ENCODE measurements around the gene TMEM131L.

Gene TMEM131L

GRCh38 chr4:153620352-153620751 lies 154.2 kb downstream of the TMEM131L start:
- H3K4me1 ChIP-seq (ENCODE audit: control insufficient read depth in 5 of 5, insufficient read depth in 5 of 5, low read length in 5 of 5) = peaks cover 0 to 10% (median 7%) of the 10 kb centered on the region in 5 donors
- no peak overlapping the region for H3K9ac ChIP-seq (ENCODE audit: low read length in 5 of 5)
- no peaks in the 10 kb centered on the region for H3K27me3 ChIP-seq (ENCODE audit: control insufficient read depth in 5 of 5, insufficient read depth in 4 of 5, low read length in 5 of 5)
- no peak overlapping the region for H3K27ac ChIP-seq (ENCODE audit: low read depth, low read length)
- no peak overlapping the region for H3K4me3 ChIP-seq (ENCODE audit: low read depth in 1 of 5, low read length in 5 of 5)
- H3K36me3 ChIP-seq (ENCODE audit: control insufficient read depth in 5 of 5, insufficient read depth in 5 of 5, low read length in 5 of 5) = peaks cover 36 to 74% (median 65%) of the 10 kb centered on the region in 5 donors
- H3K9me3 ChIP-seq (ENCODE audit: control insufficient read depth in 5 of 5, low read length in 5 of 5) = no peaks in the 10 kb centered on the region

- Histone ChIP-seq H3K27me3 (ENCODE audit: control insufficient read depth in 5 of 5, insufficient read depth in 4 of 5, low read length in 5 of 5) (no peaks in the 10 kb centered on the region), H3K27ac (ENCODE audit: low read depth, low read length) (no peak overlapping the region), H3K9ac (ENCODE audit: low read length in 5 of 5) (no peak overlapping the region), H3K9me3 (ENCODE audit: control insufficient read depth in 5 of 5, low read length in 5 of 5) (no peaks in the 10 kb centered on the region), H3K36me3 (ENCODE audit: control insufficient read depth in 5 of 5, insufficient read depth in 5 of 5, low read length in 5 of 5) (peaks cover 42 to 78% (median 67%) of the 10 kb centered on the region in 5 donors), H3K4me1 (ENCODE audit: control insufficient read depth in 5 of 5, insufficient read depth in 5 of 5, low read length in 5 of 5) (peaks cover 0 to 10% (median 7%) of the 10 kb centered on the region in 5 donors), H3K4me3 (ENCODE audit: low read depth in 1 of 5, low read length in 5 of 5) (no peak overlapping the region)
Measured at GRCh38 chr4:153622093-153622492, 155.9 kb downstream of the TMEM131L start.

- no peak overlapping the region for H3K27ac ChIP-seq (ENCODE audit: low read depth, low read length)
- no peaks in the 10 kb centered on the region for H3K27me3 ChIP-seq (ENCODE audit: control insufficient read depth in 5 of 5, insufficient read depth in 4 of 5, low read length in 5 of 5)
Measured at GRCh38 chr4:153622778-153623240, 156.6 kb downstream of the TMEM131L start.

GRCh38 chr4:153623491-153623890 lies 157.3 kb downstream of the TMEM131L start:
- Histone ChIP-seq H3K27ac (ENCODE audit: low read depth, low read length) (no peak overlapping the region), H3K9ac (ENCODE audit: low read length in 5 of 5) (no peak overlapping the region), H3K4me3 (ENCODE audit: low read depth in 1 of 5, low read length in 5 of 5) (no peak overlapping the region), H3K4me1 (ENCODE audit: control insufficient read depth in 5 of 5, insufficient read depth in 5 of 5, low read length in 5 of 5) (peaks cover 0 to 10% (median 7%) of the 10 kb centered on the region in 5 donors), H3K27me3 (ENCODE audit: control insufficient read depth in 5 of 5, insufficient read depth in 4 of 5, low read length in 5 of 5) (no peaks in the 10 kb centered on the region), H3K9me3 (ENCODE audit: control insufficient read depth in 5 of 5, low read length in 5 of 5) (no peaks in the 10 kb centered on the region), H3K36me3 (ENCODE audit: control insufficient read depth in 5 of 5, insufficient read depth in 5 of 5, low read length in 5 of 5) (peaks cover 39 to 79% (median 72%) of the 10 kb centered on the region in 5 donors)

More at GRCh38 chr4:153622778-153623240, 156.6 kb downstream of the TMEM131L start:
- H3K4me1 ChIP-seq (ENCODE audit: control insufficient read depth in 5 of 5, insufficient read depth in 5 of 5, low read length in 5 of 5) = peaks cover 0 to 10% (median 7%) of the 10 kb centered on the region in 5 donors
- H3K36me3 ChIP-seq (ENCODE audit: control insufficient read depth in 5 of 5, insufficient read depth in 5 of 5, low read length in 5 of 5) = peaks cover 38 to 79% (median 71%) of the 10 kb centered on the region in 5 donors
- no peaks in the 10 kb centered on the region for H3K9me3 ChIP-seq (ENCODE audit: control insufficient read depth in 5 of 5, low read length in 5 of 5)
- no peak overlapping the region for H3K4me3 ChIP-seq (ENCODE audit: low read depth in 1 of 5, low read length in 5 of 5)
- no peak overlapping the region for H3K9ac ChIP-seq (ENCODE audit: low read length in 5 of 5)

GRCh38 chr4:153628796-153629315 lies 162.7 kb downstream of the TMEM131L start:
- no peaks in the 10 kb centered on the region for H3K9me3 ChIP-seq (ENCODE audit: control insufficient read depth in 5 of 5, low read length in 5 of 5)
- H3K27me3 ChIP-seq (ENCODE audit: control insufficient read depth in 5 of 5, insufficient read depth in 4 of 5, low read length in 5 of 5) = no peaks in the 10 kb centered on the region
- H3K36me3 ChIP-seq (ENCODE audit: control insufficient read depth in 5 of 5, insufficient read depth in 5 of 5, low read length in 5 of 5) = peaks cover 30 to 95% (median 88%) of the 10 kb centered on the region in 5 donors

GRCh38 chr4:153629776-153630175 lies 163.6 kb downstream of the TMEM131L start:
- Histone ChIP-seq H3K9ac (ENCODE audit: low read length in 5 of 5) (no peak overlapping the region), H3K27me3 (ENCODE audit: control insufficient read depth in 5 of 5, insufficient read depth in 4 of 5, low read length in 5 of 5) (no peaks in the 10 kb centered on the region), H3K4me1 (ENCODE audit: control insufficient read depth in 5 of 5, insufficient read depth in 5 of 5, low read length in 5 of 5) (peaks cover 0 to 10% (median 3%) of the 10 kb centered on the region in 5 donors), H3K9me3 (ENCODE audit: control insufficient read depth in 5 of 5, low read length in 5 of 5) (no peaks in the 10 kb centered on the region), H3K27ac (ENCODE audit: low read depth, low read length) (no peak overlapping the region), H3K4me3 (ENCODE audit: low read depth in 1 of 5, low read length in 5 of 5) (no peak overlapping the region), H3K36me3 (ENCODE audit: control insufficient read depth in 5 of 5, insufficient read depth in 5 of 5, low read length in 5 of 5) (peaks cover 39 to 96% (median 90%) of the 10 kb centered on the region in 5 donors)

More at GRCh38 chr4:153628796-153629315, 162.7 kb downstream of the TMEM131L start:
- Histone ChIP-seq H3K4me1 (ENCODE audit: control insufficient read depth in 5 of 5, insufficient read depth in 5 of 5, low read length in 5 of 5) (peaks cover 0 to 10% (median 3%) of the 10 kb centered on the region in 5 donors), H3K9ac (ENCODE audit: low read length in 5 of 5) (no peak overlapping the region), H3K27ac (ENCODE audit: low read depth, low read length) (no peak overlapping the region), H3K4me3 (ENCODE audit: low read depth in 1 of 5, low read length in 5 of 5) (no peak overlapping the region)

GRCh38 chr4:153634738-153635353 lies 168.7 kb downstream of the TMEM131L start:
- Histone ChIP-seq H3K9me3 (ENCODE audit: control insufficient read depth in 5 of 5, low read length in 5 of 5) (no peaks in the 10 kb centered on the region), H3K9ac (ENCODE audit: low read length in 5 of 5) (no peak overlapping the region), H3K36me3 (ENCODE audit: control insufficient read depth in 5 of 5, insufficient read depth in 5 of 5, low read length in 5 of 5) (peaks cover 25 to 79% (median 67%) of the 10 kb centered on the region in 5 donors), H3K27ac (ENCODE audit: low read depth, low read length) (no peak overlapping the region), H3K27me3 (ENCODE audit: control insufficient read depth in 5 of 5, insufficient read depth in 4 of 5, low read length in 5 of 5) (no peaks in the 10 kb centered on the region), H3K4me1 (ENCODE audit: control insufficient read depth in 5 of 5, insufficient read depth in 5 of 5, low read length in 5 of 5) (peaks cover 0 to 14% (median 3%) of the 10 kb centered on the region in 5 donors), H3K4me3 (ENCODE audit: low read depth in 1 of 5, low read length in 5 of 5) (no peak overlapping the region)

- H3K9me3 ChIP-seq (ENCODE audit: control insufficient read depth in 5 of 5, low read length in 5 of 5) = no peaks in the 10 kb centered on the region
- no peaks in the 10 kb centered on the region for H3K27me3 ChIP-seq (ENCODE audit: control insufficient read depth in 5 of 5, insufficient read depth in 4 of 5, low read length in 5 of 5)
- H3K9ac ChIP-seq (ENCODE audit: low read length in 5 of 5) = no peak overlapping the region
- peaks cover 23 to 69% (median 57%) of the 10 kb centered on the region in 5 donors for H3K36me3 ChIP-seq (ENCODE audit: control insufficient read depth in 5 of 5, insufficient read depth in 5 of 5, low read length in 5 of 5)
- no peak overlapping the region for H3K4me3 ChIP-seq (ENCODE audit: low read depth in 1 of 5, low read length in 5 of 5)
- H3K4me1 ChIP-seq (ENCODE audit: control insufficient read depth in 5 of 5, insufficient read depth in 5 of 5, low read length in 5 of 5) = peaks cover 0 to 13% (median 3%) of the 10 kb centered on the region in 5 donors
- no peak overlapping the region for H3K27ac ChIP-seq (ENCODE audit: low read depth, low read length)
Measured at GRCh38 chr4:153635846-153636245, 169.7 kb downstream of the TMEM131L start.

- Histone ChIP-seq H3K4me3 (ENCODE audit: low read depth in 1 of 5, low read length in 5 of 5) (no peak overlapping the region), H3K36me3 (ENCODE audit: control insufficient read depth in 5 of 5, insufficient read depth in 5 of 5, low read length in 5 of 5) (peaks cover 22 to 55% (median 44%) of the 10 kb centered on the region in 5 donors), H3K9me3 (ENCODE audit: control insufficient read depth in 5 of 5, low read length in 5 of 5) (no peaks in the 10 kb centered on the region), H3K27me3 (ENCODE audit: control insufficient read depth in 5 of 5, insufficient read depth in 4 of 5, low read length in 5 of 5) (no peaks in the 10 kb centered on the region), H3K4me1 (ENCODE audit: control insufficient read depth in 5 of 5, insufficient read depth in 5 of 5, low read length in 5 of 5) (peaks cover 0 to 4% (median 0%) of the 10 kb centered on the region in 5 donors), H3K27ac (ENCODE audit: low read depth, low read length) (no peak overlapping the region), H3K9ac (ENCODE audit: low read length in 5 of 5) (no peak overlapping the region)
Measured at GRCh38 chr4:153637201-153637600, 171.0 kb downstream of the TMEM131L start.

- no peaks in the 10 kb centered on the region for H3K27me3 ChIP-seq (ENCODE audit: control insufficient read depth in 5 of 5, insufficient read depth in 4 of 5, low read length in 5 of 5)
- H3K9ac ChIP-seq (ENCODE audit: low read length in 5 of 5) = no peak overlapping the region
- peaks cover 0 to 4% (median 0%) of the 10 kb centered on the region in 5 donors for H3K4me1 ChIP-seq (ENCODE audit: control insufficient read depth in 5 of 5, insufficient read depth in 5 of 5, low read length in 5 of 5)
- no peak overlapping the region for H3K27ac ChIP-seq (ENCODE audit: low read depth, low read length)
- no peak overlapping the region for H3K4me3 ChIP-seq (ENCODE audit: low read depth in 1 of 5, low read length in 5 of 5)
- peaks cover 18 to 47% (median 36%) of the 10 kb centered on the region in 5 donors for H3K36me3 ChIP-seq (ENCODE audit: control insufficient read depth in 5 of 5, insufficient read depth in 5 of 5, low read length in 5 of 5)
- no peaks in the 10 kb centered on the region for H3K9me3 ChIP-seq (ENCODE audit: control insufficient read depth in 5 of 5, low read length in 5 of 5)
Measured at GRCh38 chr4:153638011-153638410, 171.9 kb downstream of the TMEM131L start.

All from subcutaneous abdominal adipose tissue (tissue), 5 donors.